ENCODE measurements around the gene SHISA3. TPM values are rescaled to one million over a fixed set of nuclear protein-coding genes. Genes with fewer than 3 reads are reported as not detected.

The SHISA3 gene
- total and polyA plus RNA-seq, 2 of the 8 experiments (the other 6 are each of a cell fraction or from before 2014, with no cell fraction given), result 2.0 to 9.3 TPM

DNA sequence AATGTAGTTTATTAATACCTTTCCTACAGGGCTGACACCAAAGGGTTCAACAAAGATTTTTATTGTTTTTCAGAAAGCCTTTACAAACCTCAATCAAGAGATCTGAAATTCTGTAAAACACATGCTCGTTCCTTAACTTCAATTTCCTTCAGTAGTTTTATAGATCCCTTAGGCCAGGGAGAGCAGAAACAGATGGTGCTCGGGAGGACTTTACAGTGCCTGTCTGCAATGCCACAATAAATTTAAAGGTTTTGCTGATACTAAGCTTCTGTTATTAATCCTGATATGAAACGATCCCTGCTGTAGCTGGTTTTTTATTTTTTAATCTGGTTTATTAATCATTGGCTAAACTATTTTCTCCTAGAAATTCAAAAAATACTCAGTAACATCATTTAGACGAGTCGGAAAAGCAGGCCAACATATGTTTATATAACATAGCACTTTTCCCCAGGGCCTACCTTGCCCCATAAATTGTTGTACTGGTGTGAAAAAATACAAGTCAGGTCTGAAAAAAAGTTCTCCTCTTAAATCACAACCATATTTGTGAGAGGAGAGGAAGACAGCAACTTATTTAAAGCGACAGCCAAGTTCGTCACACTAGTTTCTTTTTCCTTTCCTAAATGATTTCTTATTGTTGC lies 39.8 kb downstream of the SHISA3 start (continued):
- TF ChIP-seq, protein P1, sequence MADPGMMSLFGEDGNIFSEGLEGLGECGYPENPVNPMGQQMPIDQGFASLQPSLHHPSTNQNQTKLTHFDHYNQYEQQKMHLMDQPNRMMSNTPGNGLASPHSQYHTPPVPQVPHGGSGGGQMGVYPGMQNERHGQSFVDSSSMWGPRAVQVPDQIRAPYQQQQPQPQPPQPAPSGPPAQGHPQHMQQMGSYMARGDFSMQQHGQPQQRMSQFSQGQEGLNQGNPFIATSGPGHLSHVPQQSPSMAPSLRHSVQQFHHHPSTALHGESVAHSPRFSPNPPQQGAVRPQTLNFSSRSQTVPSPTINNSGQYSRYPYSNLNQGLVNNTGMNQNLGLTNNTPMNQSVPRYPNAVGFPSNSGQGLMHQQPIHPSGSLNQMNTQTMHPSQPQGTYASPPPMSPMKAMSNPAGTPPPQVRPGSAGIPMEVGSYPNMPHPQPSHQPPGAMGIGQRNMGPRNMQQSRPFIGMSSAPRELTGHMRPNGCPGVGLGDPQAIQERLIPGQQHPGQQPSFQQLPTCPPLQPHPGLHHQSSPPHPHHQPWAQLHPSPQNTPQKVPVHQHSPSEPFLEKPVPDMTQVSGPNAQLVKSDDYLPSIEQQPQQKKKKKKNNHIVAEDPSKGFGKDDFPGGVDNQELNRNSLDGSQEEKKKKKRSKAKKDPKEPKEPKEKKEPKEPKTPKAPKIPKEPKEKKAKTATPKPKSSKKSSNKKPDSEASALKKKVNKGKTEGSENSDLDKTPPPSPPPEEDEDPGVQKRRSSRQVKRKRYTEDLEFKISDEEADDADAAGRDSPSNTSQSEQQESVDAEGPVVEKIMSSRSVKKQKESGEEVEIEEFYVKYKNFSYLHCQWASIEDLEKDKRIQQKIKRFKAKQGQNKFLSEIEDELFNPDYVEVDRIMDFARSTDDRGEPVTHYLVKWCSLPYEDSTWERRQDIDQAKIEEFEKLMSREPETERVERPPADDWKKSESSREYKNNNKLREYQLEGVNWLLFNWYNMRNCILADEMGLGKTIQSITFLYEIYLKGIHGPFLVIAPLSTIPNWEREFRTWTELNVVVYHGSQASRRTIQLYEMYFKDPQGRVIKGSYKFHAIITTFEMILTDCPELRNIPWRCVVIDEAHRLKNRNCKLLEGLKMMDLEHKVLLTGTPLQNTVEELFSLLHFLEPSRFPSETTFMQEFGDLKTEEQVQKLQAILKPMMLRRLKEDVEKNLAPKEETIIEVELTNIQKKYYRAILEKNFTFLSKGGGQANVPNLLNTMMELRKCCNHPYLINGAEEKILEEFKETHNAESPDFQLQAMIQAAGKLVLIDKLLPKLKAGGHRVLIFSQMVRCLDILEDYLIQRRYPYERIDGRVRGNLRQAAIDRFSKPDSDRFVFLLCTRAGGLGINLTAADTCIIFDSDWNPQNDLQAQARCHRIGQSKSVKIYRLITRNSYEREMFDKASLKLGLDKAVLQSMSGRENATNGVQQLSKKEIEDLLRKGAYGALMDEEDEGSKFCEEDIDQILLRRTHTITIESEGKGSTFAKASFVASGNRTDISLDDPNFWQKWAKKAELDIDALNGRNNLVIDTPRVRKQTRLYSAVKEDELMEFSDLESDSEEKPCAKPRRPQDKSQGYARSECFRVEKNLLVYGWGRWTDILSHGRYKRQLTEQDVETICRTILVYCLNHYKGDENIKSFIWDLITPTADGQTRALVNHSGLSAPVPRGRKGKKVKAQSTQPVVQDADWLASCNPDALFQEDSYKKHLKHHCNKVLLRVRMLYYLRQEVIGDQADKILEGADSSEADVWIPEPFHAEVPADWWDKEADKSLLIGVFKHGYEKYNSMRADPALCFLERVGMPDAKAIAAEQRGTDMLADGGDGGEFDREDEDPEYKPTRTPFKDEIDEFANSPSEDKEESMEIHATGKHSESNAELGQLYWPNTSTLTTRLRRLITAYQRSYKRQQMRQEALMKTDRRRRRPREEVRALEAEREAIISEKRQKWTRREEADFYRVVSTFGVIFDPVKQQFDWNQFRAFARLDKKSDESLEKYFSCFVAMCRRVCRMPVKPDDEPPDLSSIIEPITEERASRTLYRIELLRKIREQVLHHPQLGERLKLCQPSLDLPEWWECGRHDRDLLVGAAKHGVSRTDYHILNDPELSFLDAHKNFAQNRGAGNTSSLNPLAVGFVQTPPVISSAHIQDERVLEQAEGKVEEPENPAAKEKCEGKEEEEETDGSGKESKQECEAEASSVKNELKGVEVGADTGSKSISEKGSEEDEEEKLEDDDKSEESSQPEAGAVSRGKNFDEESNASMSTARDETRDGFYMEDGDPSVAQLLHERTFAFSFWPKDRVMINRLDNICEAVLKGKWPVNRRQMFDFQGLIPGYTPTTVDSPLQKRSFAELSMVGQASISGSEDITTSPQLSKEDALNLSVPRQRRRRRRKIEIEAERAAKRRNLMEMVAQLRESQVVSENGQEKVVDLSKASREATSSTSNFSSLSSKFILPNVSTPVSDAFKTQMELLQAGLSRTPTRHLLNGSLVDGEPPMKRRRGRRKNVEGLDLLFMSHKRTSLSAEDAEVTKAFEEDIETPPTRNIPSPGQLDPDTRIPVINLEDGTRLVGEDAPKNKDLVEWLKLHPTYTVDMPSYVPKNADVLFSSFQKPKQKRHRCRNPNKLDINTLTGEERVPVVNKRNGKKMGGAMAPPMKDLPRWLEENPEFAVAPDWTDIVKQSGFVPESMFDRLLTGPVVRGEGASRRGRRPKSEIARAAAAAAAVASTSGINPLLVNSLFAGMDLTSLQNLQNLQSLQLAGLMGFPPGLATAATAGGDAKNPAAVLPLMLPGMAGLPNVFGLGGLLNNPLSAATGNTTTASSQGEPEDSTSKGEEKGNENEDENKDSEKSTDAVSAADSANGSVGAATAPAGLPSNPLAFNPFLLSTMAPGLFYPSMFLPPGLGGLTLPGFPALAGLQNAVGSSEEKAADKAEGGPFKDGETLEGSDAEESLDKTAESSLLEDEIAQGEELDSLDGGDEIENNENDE (IDR thresholded peaks at IDR 0.05; ENCODE audit: insufficient replicate concordance, low read length), result no peak
- TF ChIP-seq EP300 (IDR thresholded peaks at IDR 0.05; ENCODE audit: borderline replicate concordance in 1 of 2, low read depth in 2 of 2, low read length in 2 of 2) (no peak), SP4 (IDR thresholded peaks at IDR 0.05; ENCODE audit: low read length) (no peak)
